ENCODE results near the gene CYBB.

The CYBB gene

GRCh38 chrX:37779857-37780256 lies at the start of gene CYBB:
CYBB (plus strand) TSS chrX:37780059; CDS start chrX:37780078, 19 bp downstream.
- no peak for DNase-seq (ENCODE audit: low read depth)
- no peak within 1 kb of the TSS for H3K4me3 ChIP-seq (ENCODE audit: low read length)
- TF ChIP-seq, protein P1, sequence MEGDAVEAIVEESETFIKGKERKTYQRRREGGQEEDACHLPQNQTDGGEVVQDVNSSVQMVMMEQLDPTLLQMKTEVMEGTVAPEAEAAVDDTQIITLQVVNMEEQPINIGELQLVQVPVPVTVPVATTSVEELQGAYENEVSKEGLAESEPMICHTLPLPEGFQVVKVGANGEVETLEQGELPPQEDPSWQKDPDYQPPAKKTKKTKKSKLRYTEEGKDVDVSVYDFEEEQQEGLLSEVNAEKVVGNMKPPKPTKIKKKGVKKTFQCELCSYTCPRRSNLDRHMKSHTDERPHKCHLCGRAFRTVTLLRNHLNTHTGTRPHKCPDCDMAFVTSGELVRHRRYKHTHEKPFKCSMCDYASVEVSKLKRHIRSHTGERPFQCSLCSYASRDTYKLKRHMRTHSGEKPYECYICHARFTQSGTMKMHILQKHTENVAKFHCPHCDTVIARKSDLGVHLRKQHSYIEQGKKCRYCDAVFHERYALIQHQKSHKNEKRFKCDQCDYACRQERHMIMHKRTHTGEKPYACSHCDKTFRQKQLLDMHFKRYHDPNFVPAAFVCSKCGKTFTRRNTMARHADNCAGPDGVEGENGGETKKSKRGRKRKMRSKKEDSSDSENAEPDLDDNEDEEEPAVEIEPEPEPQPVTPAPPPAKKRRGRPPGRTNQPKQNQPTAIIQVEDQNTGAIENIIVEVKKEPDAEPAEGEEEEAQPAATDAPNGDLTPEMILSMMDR (conservative IDR thresholded peaks at IDR 0.05; ENCODE audit: low read depth, low read length): no peak

- DNase-seq (ENCODE audit: low read depth): peak; percentile 13
- TF ChIP-seq, protein P1 (conservative IDR thresholded peaks at IDR 0.05; ENCODE audit: low read depth, low read length): peak; percentile 80
- H3K4me3 ChIP-seq (ENCODE audit: low read length): no peak overlapping the region
Observed at GRCh38 chrX:37745354-37745753, 34.5 kb upstream of the CYBB start.

GRCh38 chrX:37745835-37746217 lies 34.0 kb upstream of the CYBB start:
- DNase-seq (ENCODE audit: low read depth): no peak
- TF ChIP-seq, protein P1 (conservative IDR thresholded peaks at IDR 0.05; ENCODE audit: low read depth, low read length): no peak
- no peak overlapping the region for H3K4me3 ChIP-seq (ENCODE audit: low read length)

DNA sequence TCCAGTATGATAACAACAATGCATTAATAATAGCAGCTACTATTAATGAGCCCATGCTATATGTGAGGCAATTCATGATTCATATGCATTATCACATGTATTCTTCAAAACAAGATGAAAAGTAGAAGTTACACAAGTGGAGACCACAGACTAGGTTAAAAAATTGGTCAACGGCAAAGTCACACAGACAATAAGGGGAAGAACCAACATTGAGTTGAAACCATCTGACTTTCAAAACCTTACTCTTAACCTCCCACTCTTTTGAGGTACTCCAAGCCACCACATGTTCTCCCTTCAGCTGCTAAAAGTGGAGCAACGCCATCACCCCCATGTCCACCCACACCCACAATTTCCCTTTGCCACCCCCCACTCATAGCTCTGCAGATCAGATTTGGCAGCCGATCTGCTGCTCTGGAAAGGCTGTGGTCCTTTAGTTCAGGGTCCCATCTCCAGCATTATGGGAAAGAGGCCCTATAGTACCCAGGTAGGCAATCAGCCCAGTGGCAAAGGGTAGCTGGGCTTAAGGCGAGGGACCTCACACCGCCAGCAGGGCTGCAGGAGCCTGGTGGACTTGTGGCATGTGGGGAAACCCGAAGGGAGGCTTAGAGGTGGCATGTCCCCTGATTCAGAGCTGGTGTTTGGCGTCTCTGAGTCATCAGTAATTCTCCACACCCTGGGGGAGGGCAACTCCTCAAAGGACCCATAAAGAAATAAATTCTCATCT lies 33.5 kb upstream of the CYBB start:
- DNase-seq (ENCODE audit: low read depth): no peak
- TF ChIP-seq, protein P1 (conservative IDR thresholded peaks at IDR 0.05; ENCODE audit: low read depth, low read length): no peak

GRCh38 chrX:37746951-37747350 lies 32.9 kb upstream of the CYBB start:
- TF ChIP-seq, protein P1 (conservative IDR thresholded peaks at IDR 0.05; ENCODE audit: low read depth, low read length): no peak
- H3K4me3 ChIP-seq (ENCODE audit: low read length): no peak overlapping the region
- DNase-seq (ENCODE audit: low read depth): no peak

More for the DNA sequence above, 33.5 kb upstream of the CYBB start:
- no peak overlapping the region for H3K4me3 ChIP-seq (ENCODE audit: low read length)

DNA sequence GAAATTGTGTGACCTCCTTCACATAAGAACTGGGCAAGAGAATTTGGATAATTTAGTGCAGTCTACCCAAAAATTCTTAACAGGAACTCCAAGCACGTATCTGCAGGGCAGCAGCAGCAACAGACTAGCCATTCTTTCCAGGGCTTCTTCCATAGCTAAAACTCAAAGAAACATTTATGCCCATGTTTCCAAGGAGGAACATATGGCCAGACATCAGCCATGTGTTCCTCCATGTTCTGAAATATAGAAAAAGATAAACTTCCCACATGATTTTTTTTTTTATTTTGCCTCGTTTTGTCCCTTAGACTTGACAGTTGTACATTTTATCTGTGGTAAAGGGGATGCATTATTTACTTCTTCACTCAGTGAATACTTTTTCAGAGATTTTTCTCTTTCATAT lies 27.6 kb upstream of the CYBB start:
- no peak for DNase-seq (ENCODE audit: low read depth)
- no peak overlapping the region for H3K4me3 ChIP-seq (ENCODE audit: low read length)
- TF ChIP-seq, protein P1 (conservative IDR thresholded peaks at IDR 0.05; ENCODE audit: low read depth, low read length): no peak

DNA sequence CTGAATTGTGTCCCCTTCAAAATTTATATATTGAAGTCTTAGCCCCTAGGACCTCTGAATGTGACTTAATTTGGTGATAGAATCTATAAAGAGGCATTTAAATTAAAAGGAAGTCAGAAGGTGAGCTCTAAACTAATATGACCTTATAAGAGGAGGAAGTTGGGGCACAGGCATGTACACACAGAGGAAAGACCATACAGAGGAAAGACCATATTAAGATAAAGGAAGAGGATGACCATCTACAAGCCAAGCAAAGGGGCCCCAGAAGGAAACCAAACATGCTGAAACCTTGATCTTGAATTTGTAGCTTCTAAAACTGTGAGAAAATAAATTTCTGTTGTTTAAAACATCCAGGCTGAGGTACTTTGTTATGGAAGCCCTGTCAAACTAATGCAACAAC lies 26.9 kb upstream of the CYBB start:
- TF ChIP-seq, protein P1 (conservative IDR thresholded peaks at IDR 0.05; ENCODE audit: low read depth, low read length): no peak
- no peak overlapping the region for H3K4me3 ChIP-seq (ENCODE audit: low read length)
- DNase-seq (ENCODE audit: low read depth): no peak

Data from retinal pigment epithelial cell (primary cell).